SK-N-SH (cell line): ENCODE results near the gene C17orf113. TPM values are rescaled to one million over a fixed set of nuclear protein-coding genes. Genes with fewer than 3 reads are reported as not detected.

Experiments
- CTCF ChIA-PET: fragments of 300-600, 350-600 bp; formaldehyde crosslinking; extraction: SDS; loops from one replicate; lab custom pipeline; 2021; lab: Yijun Ruan, JAX
- POLR2A ChIA-PET: fragments of 350-600 bp; sonication (Branson Sonifier 250); formaldehyde crosslinking; extraction: SDS; loops from one replicate; lab custom pipeline; 2020; ENCODE audit warnings: antibody characterized with exemption, inconsistent platforms; lab: Yijun Ruan, JAX
- DNase-seq: peaks from one replicate; pipeline ENCODE4 v3.0.0; 2012
- H2AFZ ChIP-seq: fragments of 200-600 bp; sonication (generic); 2 replicates; pipeline ENCODE4 v1.8.1; 2016; ENCODE audit warnings: antibody characterized with exemption, mild to moderate bottlenecking, low read depth
- H3F3A ChIP-seq: fragments of 200-600 bp; sonication (generic); replicated peaks from 2 replicates; pipeline ENCODE3; 2016; ENCODE audit warnings: antibody characterized with exemption, mild to moderate bottlenecking; ENCODE audit not compliant: insufficient read depth
- H3K27ac ChIP-seq, 2 experiments: fragments of 200-500 bp in 1 of 2; fragments of 200-600 bp in 1 of 2; sonication (Bioruptor generic) in 1 of 2; sonication (generic), shearing (Covaris generic) in 1 of 2; 2 replicates each; pipeline versions ENCODE4 v1.5.1 to v1.6.1; 2014 to 2016; ENCODE audit warnings: low read depth in 2 of 2, inconsistent platforms in 1 of 2, low read length in 1 of 2, mild to moderate bottlenecking in 1 of 2, mixed read lengths in 1 of 2
- H3K27me3 ChIP-seq: fragments of 200-600 bp; sonication (generic), shearing (Covaris generic); 2 replicates; pipeline ENCODE4 v1.6.1; 2016; ENCODE audit warnings: mixed run types; ENCODE audit not compliant: insufficient read depth
- H3K36me3 ChIP-seq, 2 experiments: fragments of 200-500 bp in 1 of 2; fragments of 200-600 bp in 1 of 2; sonication (Bioruptor generic) in 1 of 2; sonication (generic) in 1 of 2; replicated peaks in 1 of 2; 2 replicates each; pipeline versions ENCODE3 to v1.5.1; 2014 to 2016; ENCODE audit warnings: low read length in 1 of 2, mild to moderate bottlenecking in 1 of 2; ENCODE audit not compliant: insufficient read depth in 2 of 2, control insufficient read depth in 1 of 2
- H3K4me1 ChIP-seq, 2 experiments: fragments of 200-500 bp in 1 of 2; fragments of 200-600 bp in 1 of 2; sonication (Bioruptor generic) in 1 of 2; sonication (generic), shearing (Covaris generic) in 1 of 2; 2 replicates each; pipeline versions ENCODE4 v1.5.1 to v1.6.1; 2014 to 2016; ENCODE audit warnings: low read depth in 1 of 2, low read length in 1 of 2, mixed run types in 1 of 2; ENCODE audit not compliant: insufficient read depth in 2 of 2, control insufficient read depth in 1 of 2
- H3K4me2 ChIP-seq: fragments of 200-600 bp; sonication (generic), shearing (Covaris generic); 2 replicates; pipeline ENCODE4 v1.6.1; 2017; ENCODE audit warnings: mixed run types
- H3K4me3 ChIP-seq, 2 experiments: fragments of 200-500 bp in 1 of 2; fragments of 200-600 bp in 1 of 2; sonication (Bioruptor generic) in 1 of 2; sonication (generic), shearing (Covaris generic) in 1 of 2; 2 replicates each; pipeline versions ENCODE4 v1.5.1 to v1.8.1; 2014 to 2016; ENCODE audit warnings: low read depth in 2 of 2, inconsistent platforms in 1 of 2, low read length in 1 of 2, mild to moderate bottlenecking in 1 of 2, mixed read lengths in 1 of 2, moderate library complexity in 1 of 2
- H3K79me2 ChIP-seq: fragments of 200-600 bp; sonication (generic); 2 replicates; pipeline ENCODE4 v1.8.1; 2017; ENCODE audit warnings: mild to moderate bottlenecking; ENCODE audit not compliant: insufficient read depth
- H3K9ac ChIP-seq: fragments of 200-600 bp; sonication (generic); 2 replicates; pipeline ENCODE4 v1.6.1; 2017; ENCODE audit warnings: mixed run types
- H3K9me2 ChIP-seq: fragments of 200-600 bp; sonication (generic); 2 replicates; pipeline ENCODE4 v1.6.1; 2017; ENCODE audit warnings: mixed run types
- H3K9me3 ChIP-seq: fragments of 200-600 bp; sonication (generic); 2 replicates; pipeline ENCODE4 v1.6.1; 2017; ENCODE audit warnings: mixed run types, mild to moderate bottlenecking, moderate library complexity
- H4K20me1 ChIP-seq: fragments of 200-600 bp; sonication (generic); 2 replicates; pipeline ENCODE4 v1.6.1; 2017; ENCODE audit warnings: mild to moderate bottlenecking, mixed run types; ENCODE audit not compliant: insufficient read depth
- EP300 ChIP-seq, 2 experiments: IDR thresholded peaks; 2 replicates each; pipeline versions ENCODE4 v1.4.0 to v1.6.1; 2012; ENCODE audit warnings: borderline replicate concordance in 1 of 2, low read depth in 1 of 2, low read length in 1 of 2
- EZH2phosphoT487 ChIP-seq: fragments of 200-600 bp; sonication (generic); IDR thresholded peaks from 2 replicates; pipeline ENCODE4 v1.6.1; 2017; ENCODE audit warnings: low read depth, mixed run types, mild to moderate bottlenecking, antibody characterized with exemption, moderate library complexity, borderline replicate concordance
- FOSL2 ChIP-seq: IDR thresholded peaks from 2 replicates; pipeline ENCODE4 v1.4.0; 2012; ENCODE audit warnings: low read depth, mild to moderate bottlenecking, moderate library complexity, borderline replicate concordance
- GATA2 ChIP-seq: sonication (generic); formaldehyde crosslinking; IDR thresholded peaks from 2 replicates; pipeline ENCODE4 v1.5.0; 2020; ENCODE audit warnings: mild to moderate bottlenecking, missing genetic modification reagents
- IRF3 ChIP-seq: fragments of 150-350 bp; IDR thresholded peaks from 2 replicates; pipeline ENCODE4 v1.6.1; 2016; ENCODE audit warnings: mild to moderate bottlenecking, low read depth, low read length
- JUND ChIP-seq: IDR thresholded peaks from 2 replicates; pipeline ENCODE4 v1.4.0; 2012
- MAX ChIP-seq: IDR thresholded peaks from 2 replicates; pipeline ENCODE4 v1.4.0; 2012; ENCODE audit warnings: low read depth
- MXI1 ChIP-seq: IDR thresholded peaks from 2 replicates; pipeline ENCODE4 v1.6.1; 2012; ENCODE audit warnings: mild to moderate bottlenecking, low read depth, low read length, improper control_type of control experiment
- NFIC ChIP-seq: IDR thresholded peaks from 2 replicates; pipeline ENCODE4 v1.4.0; 2012; ENCODE audit warnings: borderline replicate concordance
- PBX3 ChIP-seq: IDR thresholded peaks from 2 replicates; pipeline ENCODE4; 2012
- POLR2AphosphoS5 ChIP-seq: IDR thresholded peaks from 2 replicates; pipeline ENCODE4 v1.6.1; 2012; ENCODE audit warnings: low read depth, low read length
- RFX5 ChIP-seq: IDR thresholded peaks from 2 replicates; pipeline ENCODE4 v1.6.1; 2012; ENCODE audit warnings: mild to moderate bottlenecking, improper control_type of control experiment, low read length
- RXRA ChIP-seq: IDR thresholded peaks from 2 replicates; pipeline ENCODE4 v1.4.0; 2012; ENCODE audit warnings: low read depth, mild to moderate bottlenecking, borderline replicate concordance
- SIN3A ChIP-seq: IDR thresholded peaks from 2 replicates; pipeline ENCODE4 v1.6.1; 2012; ENCODE audit warnings: low read depth, mild to moderate bottlenecking, low read length, moderate library complexity, borderline replicate concordance
- SMC3 ChIP-seq: IDR thresholded peaks from 2 replicates; pipeline ENCODE4 v1.6.1; 2012; ENCODE audit warnings: low read depth, low read length, improper control_type of control experiment
- TAF1 ChIP-seq: IDR thresholded peaks from 2 replicates; pipeline ENCODE4 v1.6.1; 2012; ENCODE audit warnings: low read depth, mild to moderate bottlenecking, low read length, moderate library complexity, borderline replicate concordance
- YY1 ChIP-seq: IDR thresholded peaks from 2 replicates; pipeline ENCODE4 v1.4.0; 2012; ENCODE audit warnings: low read depth, mild to moderate bottlenecking
- WGBS: methylation state at CpG from one replicate; pipeline ENCODE4 v1.1.6; 2017; ENCODE audit warnings: low lambda C conversion rate; 5-methylcytosine and 5-hydroxymethylcytosine counted together
- polyA plus RNA-seq, 3 experiments: library from polyadenylated mRNA; depleted of rRNA; stranded (reverse); fragments of >200 nt; gene quantifications; 2 replicates each; pipeline ENCODE4 v1.2.3, GENCODE V29; 2012
- TF ChIP-seq, protein P1 (sequence below): IDR thresholded peaks from 2 replicates; pipeline ENCODE4 v1.4.0; 2012; ENCODE audit warnings: low read depth, borderline replicate concordance

The C17orf113 gene
- polyA plus RNA-seq, 1 of the 3 experiments (the other 2 are of a cell fraction) = 0.44 TPM

- TF ChIP-seq, protein P1, sequence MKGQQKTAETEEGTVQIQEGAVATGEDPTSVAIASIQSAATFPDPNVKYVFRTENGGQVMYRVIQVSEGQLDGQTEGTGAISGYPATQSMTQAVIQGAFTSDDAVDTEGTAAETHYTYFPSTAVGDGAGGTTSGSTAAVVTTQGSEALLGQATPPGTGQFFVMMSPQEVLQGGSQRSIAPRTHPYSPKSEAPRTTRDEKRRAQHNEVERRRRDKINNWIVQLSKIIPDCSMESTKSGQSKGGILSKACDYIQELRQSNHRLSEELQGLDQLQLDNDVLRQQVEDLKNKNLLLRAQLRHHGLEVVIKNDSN = no peak
- TF ChIP-seq EP300 (IDR thresholded peaks at IDR 0.05; ENCODE audit: borderline replicate concordance in 1 of 2, low read depth in 1 of 2, low read length in 1 of 2) (no peak), SIN3A (no peak), MXI1 (no peak), IRF3 (no peak)
Observed at GRCh38 chr17:42081516-42082129, 31.2 kb upstream of the C17orf113 start (continued).

DNA sequence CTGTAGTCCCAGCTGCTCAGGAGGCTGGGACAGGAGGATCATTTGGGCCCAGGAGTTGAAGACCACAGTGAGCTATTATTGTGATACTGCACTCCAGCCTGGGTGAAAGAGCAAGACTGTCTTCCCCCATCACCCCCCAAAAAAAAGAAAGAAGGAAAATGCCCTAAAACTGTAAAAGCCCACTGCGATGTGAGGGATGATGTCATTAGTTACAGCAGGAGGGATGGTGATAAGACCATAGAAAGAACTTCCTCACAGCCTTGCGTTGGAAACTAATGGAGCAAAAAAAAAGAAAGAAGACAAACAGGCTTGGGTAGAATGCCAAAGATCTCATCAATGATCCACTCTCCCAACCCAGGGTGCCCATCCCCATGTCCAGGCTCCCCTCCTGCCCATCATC, 29.1 kb upstream of the C17orf113 start:
- no peak overlapping the region for H3K27ac ChIP-seq
- H3K4me2 ChIP-seq = no peak overlapping the region
- 54% methylated on average over 2 of the region's 2 CpGs for WGBS
- no peaks in the 10 kb centered on the region for H3K79me2 ChIP-seq
- POLR2A ChIA-PET = interaction anchor here (0.6 to 1.0 kb wide), 2 partner anchors 12 to 26 kb away, joined by 3 read pairs; no protein-coding TSS in a partner anchor
- no peaks in the 10 kb centered on the region for H3F3A ChIP-seq
- H3K36me3 ChIP-seq = no peaks in the 10 kb centered on the region
- H3K9me3 ChIP-seq = no peaks in the 10 kb centered on the region
- no peaks in the 10 kb centered on the region for H3K27me3 ChIP-seq
- H3K4me1 ChIP-seq = no peaks in the 10 kb centered on the region
- no peaks in the 10 kb centered on the region for H4K20me1 ChIP-seq
- no peak overlapping the region for H2AFZ ChIP-seq
- no peak overlapping the region for H3K9ac ChIP-seq
- H3K4me3 ChIP-seq = no peak overlapping the region
- TF ChIP-seq MAX (no peak), FOSL2 (no peak), POLR2AphosphoS5 (no peak), JUND (no peak), RXRA (no peak), TAF1 (no peak), GATA2 (CRISPR knock-in tag) (no peak), YY1 (no peak), RFX5 (no peak), EP300 (IDR thresholded peaks at IDR 0.05; ENCODE audit: borderline replicate concordance in 1 of 2, low read depth in 1 of 2, low read length in 1 of 2) (no peak), NFIC (no peak), IRF3 (no peak), PBX3 (no peak), SMC3 (no peak), EZH2phosphoT487 (no peak), MXI1 (no peak), SIN3A (no peak)
- TF ChIP-seq, all 33 proteins: peak for 0
- CTCF ChIA-PET = interaction anchor here (0.8 to 3.1 kb wide), 3 partner anchors 11 to 22 kb away, joined by 3 to 15 read pairs (median 11); no protein-coding TSS in a partner anchor
- no peaks in the 10 kb centered on the region for H3K9me2 ChIP-seq
- no peak for DNase-seq
